Spleen (tissue), 11 donors: ENCODE data around the gene TTLL5. TPM values are rescaled to one million over a fixed set of nuclear protein-coding genes. Genes with fewer than 3 reads are reported as not detected.

ENCODE experiments used
- DNase-seq: peaks from one replicate; pipeline ENCODE4 v3.0.0-alpha.2; 2020
- H3K27ac ChIP-seq, 8 donors: fragments of 200-600 bp; sonication (generic) in 7 of 8; 1 replicate in 4 of 8; 2 replicates in 4 of 8; pipeline versions ENCODE4 v1.5.0 to v1.8.0; 2016 to 2021; ENCODE audit warnings: inconsistent platforms in 4 of 8, mild to moderate bottlenecking in 4 of 8, moderate library complexity in 1 of 8
- H3K27me3 ChIP-seq, 7 donors: fragments of 200-600 bp; sonication (generic) in 6 of 7; replicated peaks in 1 of 7; 1 replicate in 4 of 7; 2 replicates in 3 of 7; pipeline versions ENCODE4 v1.5.0 to v1.8.0; 2016 to 2021; ENCODE audit warnings: inconsistent platforms in 3 of 7, mild to moderate bottlenecking in 1 of 7
- H3K36me3 ChIP-seq, 6 donors: fragments of 200-600 bp; sonication (generic) in 5 of 6; 1 replicate in 4 of 6; 2 replicates in 2 of 6; pipeline versions ENCODE4 v1.5.0 to v1.8.0; 2016 to 2021; ENCODE audit warnings: inconsistent platforms in 2 of 6
- H3K4me1 ChIP-seq, 6 donors: fragments of 200-600 bp; sonication (generic) in 5 of 6; 1 replicate in 3 of 6; 2 replicates in 3 of 6; pipeline versions ENCODE4 v1.5.0 to v1.8.0; 2016 to 2021; ENCODE audit warnings: inconsistent platforms in 3 of 6
- H3K4me3 ChIP-seq, 8 donors: fragments of 200-600 bp; sonication (generic) in 7 of 8; 1 replicate in 4 of 8; 2 replicates in 4 of 8; pipeline versions ENCODE4 v1.5.0 to v1.8.0; 2016 to 2021; ENCODE audit warnings: inconsistent platforms in 4 of 8, mild to moderate bottlenecking in 4 of 8, moderate library complexity in 2 of 8
- H3K9me3 ChIP-seq, 8 donors: fragments of 200-600 bp; sonication (generic) in 7 of 8; 1 replicate in 4 of 8; 2 replicates in 4 of 8; pipeline versions ENCODE4 v1.5.0 to v1.8.0; 2016 to 2021; ENCODE audit warnings: inconsistent platforms in 4 of 8
- CTCF ChIP-seq, 11 experiments: fragments of 200-600 bp in 7 of 11; fragments of 450-650 bp in 4 of 11; sonication (generic) in 4 of 11; IDR thresholded peaks in 8 of 11; conservative IDR thresholded peaks in 3 of 11; 1 replicate in 7 of 11; 2 replicates in 4 of 11; pipeline versions ENCODE4 v1.4.0 to v1.8.0; 2016 to 2021; ENCODE audit warnings: antibody characterized with exemption in 11 of 11, inconsistent platforms in 4 of 11, mild to moderate bottlenecking in 1 of 11
- POLR2A ChIP-seq, 3 donors: fragments of 450-650 bp; IDR thresholded peaks; one replicate each; pipeline ENCODE4 v1.5.1; 2017; ENCODE audit warnings: antibody characterized with exemption in 3 of 3, mild to moderate bottlenecking in 1 of 3
- POLR2AphosphoS5 ChIP-seq, 3 donors: sonication (generic); formaldehyde crosslinking; IDR thresholded peaks; one replicate each; pipeline ENCODE4 v1.5.1; 2017; ENCODE audit warnings: antibody characterized with exemption in 3 of 3
- WGBS, 5 donors: extraction: QIAGEN DNeasy Blood & Tissue Kit in 3 of 5; methylation state at CpG; one replicate each; pipeline versions ENCODE4 v1.1.5 to v1.1.7; 2013 to 2018; 5-methylcytosine and 5-hydroxymethylcytosine counted together
- intact Hi-C: fragments of 100-400 bp; cut with DNase I; formaldehyde crosslinking; loops from one replicate; pipeline ENCODE4 v1.15.0; 2023; ENCODE audit warnings: low total_unique reads
- polyA plus RNA-seq, 3 donors: library from polyadenylated mRNA; stranded (reverse); fragments of 200-250 nt; gene quantifications; one replicate each; pipeline ENCODE4 v1.2.1, GENCODE V29; 2013
- total RNA-seq, 7 donors: library from RNA; depleted of rRNA in 3 of 7; stranded (reverse); fragments of >200 nt in 3 of 7; fragmentation: NEBNext Ultra II Directional in 4 of 7; extraction: Animal tissue kit (Norgen Biotek cat#: 25700) in 4 of 7; gene quantifications; one replicate each; pipeline versions ENCODE4 v1.1.0 to v1.2.1, GENCODE V29; 2016 to 2021
- donor health status: healthy with polysubstance abuse.
- donor health status: DM: no; HTN: no; CAD: no; lungs with moderate emphysema.
- donor health status: DM: no; HTN: no; CAD: no.
- donor health status: Bipolar disorder and iron deficiency.
- donor health status: healthy.
- donor health status: DM: no; HTN: no; CAD: no.
- donor health status: DM: yes; HTN: yes; CAD: no.

TTLL5 gene
- total and polyA plus RNA-seq, 10 donors, result 4.5 to 44.1 (median 31.6) TPM

- TF ChIP-seq POLR2AphosphoS5 (IDR thresholded peaks at IDR 0.05) (no peak), CTCF (IDR thresholded peaks at IDR 0.05 in 8 of 11, conservative IDR thresholded peaks at IDR 0.05 in 3 of 11) (no peak), POLR2A (IDR thresholded peaks at IDR 0.05) (no peak)
- 87 to 95% (median 91%) methylated on average over 5 of the region's 5 CpGs for WGBS, 5 donors
These were observed 199.6 kb downstream of the TTLL5 start for GRCh38 chr14:75860561-75861160.

GRCh38 chr14:75861161-75861621 is 200.1 kb downstream of the TTLL5 start:
- 80 to 95% (median 84%) methylated on average over 4 of the region's 4 CpGs for WGBS, 5 donors
- Histone ChIP-seq H3K36me3 (peaks cover 0 to 11% (median 0%) of the 10 kb centered on the region in 6 donors), H3K4me1 (no peaks in the 10 kb centered on the region), H3K27me3 (no peaks in the 10 kb centered on the region), H3K27ac (no peak overlapping the region), H3K4me3 (no peak overlapping the region), H3K9me3 (no peaks in the 10 kb centered on the region)
- intact Hi-C loops, result no loop called here
- no peak for TF ChIP-seq CTCF (IDR thresholded peaks at IDR 0.05 in 8 of 11, conservative IDR thresholded peaks at IDR 0.05 in 3 of 11)
- no peak for TF ChIP-seq POLR2AphosphoS5 (IDR thresholded peaks at IDR 0.05)
- TF ChIP-seq POLR2A (IDR thresholded peaks at IDR 0.05), result no peak
- DNase-seq, result no peak

More at GRCh38 chr14:75860561-75861160, 199.6 kb downstream of the TTLL5 start:
- peaks cover 0 to 15% (median under 1%) of the 10 kb centered on the region in 6 donors for H3K36me3 ChIP-seq
- no peaks in the 10 kb centered on the region for H3K27me3 ChIP-seq
- no peaks in the 10 kb centered on the region for H3K4me1 ChIP-seq
- DNase-seq, result no peak
- no peaks in the 10 kb centered on the region for H3K9me3 ChIP-seq
- no peak overlapping the region for H3K4me3 ChIP-seq
- intact Hi-C loops, result no loop called here
- H3K27ac ChIP-seq, result no peak overlapping the region

- intact Hi-C loops, result no loop called here
- no peaks in the 10 kb centered on the region for H3K4me1 ChIP-seq
- TF ChIP-seq POLR2AphosphoS5 (IDR thresholded peaks at IDR 0.05) (no peak), POLR2A (IDR thresholded peaks at IDR 0.05) (no peak), CTCF (IDR thresholded peaks at IDR 0.05 in 8 of 11, conservative IDR thresholded peaks at IDR 0.05 in 3 of 11) (no peak)
- WGBS, 5 donors, result 94 to 100% (median 95%) methylated on average over 2 of the region's 2 CpGs
- no peak for DNase-seq
- no peaks in the 10 kb centered on the region for H3K27me3 ChIP-seq
- no peak overlapping the region for H3K27ac ChIP-seq
- no peaks in the 10 kb centered on the region for H3K9me3 ChIP-seq
- peaks cover 0 to 11% (median 0%) of the 10 kb centered on the region in 6 donors for H3K36me3 ChIP-seq
- H3K4me3 ChIP-seq, result no peak overlapping the region
These were observed 202.2 kb downstream of the TTLL5 start for GRCh38 chr14:75863221-75863620.

DNA sequence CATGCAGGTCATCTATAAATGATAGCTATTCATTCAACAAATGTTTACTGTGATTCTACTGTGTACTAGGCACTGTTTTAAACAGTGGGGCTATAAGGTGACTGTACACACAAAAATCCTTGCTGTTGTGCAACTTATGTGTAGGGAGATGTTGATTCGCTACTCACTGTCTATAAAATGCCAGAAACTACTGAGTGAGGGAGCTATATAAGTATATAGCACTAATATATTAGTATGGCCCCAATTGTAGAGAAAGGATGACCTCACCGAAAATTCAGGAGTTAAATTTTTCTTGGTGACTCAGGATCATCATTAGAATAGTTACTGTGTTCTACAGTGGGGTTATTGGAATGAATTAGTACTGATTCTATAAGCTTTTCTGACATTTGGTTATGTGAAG is 203.3 kb downstream of the TTLL5 start:
- TF ChIP-seq CTCF (IDR thresholded peaks at IDR 0.05 in 8 of 11, conservative IDR thresholded peaks at IDR 0.05 in 3 of 11) (no peak), POLR2A (IDR thresholded peaks at IDR 0.05) (no peak), POLR2AphosphoS5 (IDR thresholded peaks at IDR 0.05) (no peak)

More for the DNA sequence above, 203.3 kb downstream of the TTLL5 start:
- DNase-seq, result no peak
- Histone ChIP-seq H3K36me3 (peaks cover 0 to 15% (median 0%) of the 10 kb centered on the region in 6 donors), H3K27me3 (no peaks in the 10 kb centered on the region), H3K4me3 (no peak overlapping the region), H3K9me3 (no peaks in the 10 kb centered on the region), H3K27ac (no peak overlapping the region), H3K4me1 (no peaks in the 10 kb centered on the region)
- intact Hi-C loops, result no loop called here
- WGBS, 5 donors, result 95 to 99% (median 98%) methylated on average over 2 of the region's 2 CpGs
